Testis (tissue), 2 donors: ENCODE results near the gene IKZF1.

ENCODE experiments used
- CTCF ChIP-seq, 3 experiments: fragments of 450-650 bp in 2 of 3; fragments of 200-600 bp in 1 of 3; sonication (generic) in 1 of 3; IDR thresholded peaks; one replicate each; pipeline ENCODE4 v1.5.1; 2016 to 2019; ENCODE audit warnings: antibody characterized with exemption in 3 of 3, mild to moderate bottlenecking in 2 of 3, moderate library complexity in 1 of 3
- POLR2A ChIP-seq: fragments of 450-650 bp; IDR thresholded peaks from one replicate; pipeline ENCODE4 v1.6.1; 2017; ENCODE audit warnings: antibody characterized with exemption, mild to moderate bottlenecking, moderate library complexity

GRCh38 chr7:50418086-50418515, 113.6 kb downstream of the IKZF1 start:
- TF ChIP-seq CTCF (IDR thresholded peaks at IDR 0.05): peak in 2 of 3 experiments; percentile 53 to 69
- TF ChIP-seq POLR2A: no peak
